ENCODE measurements around the gene DLGAP3. TPM values are rescaled to one million over a fixed set of nuclear protein-coding genes. Genes with fewer than 3 reads are reported as not detected.

The DLGAP3 gene
- total and polyA plus RNA-seq, 2 of the 13 experiments (the other 11 are each of a cell fraction or from before 2014, with no cell fraction given), result 0.03 to 0.04 TPM

DNA sequence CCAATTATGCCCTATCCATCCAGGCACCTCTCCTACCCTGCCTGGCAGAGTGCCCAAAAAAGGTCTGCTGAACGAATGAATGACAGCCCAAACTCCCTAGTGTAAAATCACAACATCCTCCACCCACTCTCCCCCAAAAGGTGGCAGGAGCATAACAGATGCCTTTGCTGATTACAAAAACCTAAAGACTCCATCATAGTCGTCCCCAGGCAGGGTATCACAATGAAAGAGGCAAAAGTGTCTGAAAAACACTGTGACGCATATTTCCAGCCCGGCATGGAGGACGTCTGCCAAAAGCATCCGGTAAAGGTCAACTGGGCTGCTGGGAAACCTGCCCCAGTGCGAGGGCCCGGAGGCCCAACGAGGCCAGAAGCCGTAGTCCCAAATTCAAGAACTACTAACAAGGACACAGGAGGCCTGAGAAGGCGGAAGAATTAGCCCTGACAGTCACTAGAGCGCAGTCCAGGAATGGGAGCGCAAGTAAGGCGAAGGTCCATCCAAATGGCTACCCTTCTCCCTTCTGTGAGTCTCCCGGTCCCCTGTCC lies 70.5 kb downstream of the DLGAP3 start:
- peak overlapping the region; percentile 92 for H3K9ac ChIP-seq (ENCODE audit: insufficient read depth, low read depth, low read length)
- ChIA-PET CTCF (ENCODE audit: low intra/inter-chr PET ratio, low total read pairs) (no interaction called here), POLR2A (interaction anchor here (0.8 to 1.3 kb wide), 8 partner anchors 9 to 173 kb away, joined by 3 to 10 read pairs (median 4); partner anchors contain the start of gene ZMYM6)
- BruUV-seq (replicated peaks), result TSS peak; percentile 75
- FAIRE-seq (no peak), DNase-seq (ENCODE audit: low spot score) (no peak), ATAC-seq (peak; percentile 49)
- WGBS (ENCODE audit: low lambda C conversion rate), result 2% methylated on average over 7 of the region's 15 CpGs
- H3K27me3 ChIP-seq (ENCODE audit: control insufficient read depth in 1 of 2, insufficient read depth in 2 of 2, low read length in 2 of 2), result peaks cover 0 to 3% of the 10 kb centered on the region in 2 experiments; a peak in 1 of 5 replicates
- no peak overlapping the region for H2AFZ ChIP-seq (ENCODE audit: low read length)
- TF ChIP-seq, protein P1, sequence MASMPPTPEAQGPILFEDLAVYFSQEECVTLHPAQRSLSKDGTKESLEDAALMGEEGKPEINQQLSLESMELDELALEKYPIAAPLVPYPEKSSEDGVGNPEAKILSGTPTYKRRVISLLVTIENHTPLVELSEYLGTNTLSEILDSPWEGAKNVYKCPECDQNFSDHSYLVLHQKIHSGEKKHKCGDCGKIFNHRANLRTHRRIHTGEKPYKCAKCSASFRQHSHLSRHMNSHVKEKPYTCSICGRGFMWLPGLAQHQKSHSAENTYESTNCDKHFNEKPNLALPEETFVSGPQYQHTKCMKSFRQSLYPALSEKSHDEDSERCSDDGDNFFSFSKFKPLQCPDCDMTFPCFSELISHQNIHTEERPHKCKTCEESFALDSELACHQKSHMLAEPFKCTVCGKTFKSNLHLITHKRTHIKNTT (CRISPR knock-in tag; IDR thresholded peaks at IDR 0.05), result no peak
- TF ChIP-seq NCOA1 (CRISPR knock-in tag; IDR thresholded peaks at IDR 0.05) (no peak), CAMTA2 (CRISPR knock-in tag; IDR thresholded peaks at IDR 0.05; ENCODE audit: borderline replicate concordance) (0 out of 2 replicates have a peak, but pooled peaks have one; percentile 4), PCBP2 (optimal IDR thresholded peaks at IDR 0.05; ENCODE audit: low read depth, low read length, poor library complexity, severe bottlenecking) (no peak), ZNF777 (CRISPR knock-in tag; IDR thresholded peaks at IDR 0.05) (no peak), ZNF24 (IDR thresholded peaks at IDR 0.05) (peak; percentile 77; the same call in 1 of the 2 replicates)
- TF ChIP-seq, protein P2, sequence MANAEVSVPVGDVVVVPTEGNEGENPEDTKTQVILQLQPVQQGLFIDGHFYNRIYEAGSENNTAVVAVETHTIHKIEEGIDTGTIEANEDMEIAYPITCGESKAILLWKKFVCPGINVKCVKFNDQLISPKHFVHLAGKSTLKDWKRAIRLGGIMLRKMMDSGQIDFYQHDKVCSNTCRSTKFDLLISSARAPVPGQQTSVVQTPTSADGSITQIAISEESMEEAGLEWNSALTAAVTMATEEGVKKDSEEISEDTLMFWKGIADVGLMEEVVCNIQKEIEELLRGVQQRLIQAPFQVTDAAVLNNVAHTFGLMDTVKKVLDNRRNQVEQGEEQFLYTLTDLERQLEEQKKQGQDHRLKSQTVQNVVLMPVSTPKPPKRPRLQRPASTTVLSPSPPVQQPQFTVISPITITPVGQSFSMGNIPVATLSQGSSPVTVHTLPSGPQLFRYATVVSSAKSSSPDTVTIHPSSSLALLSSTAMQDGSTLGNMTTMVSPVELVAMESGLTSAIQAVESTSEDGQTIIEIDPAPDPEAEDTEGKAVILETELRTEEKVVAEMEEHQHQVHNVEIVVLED (CRISPR knock-in tag; IDR thresholded peaks at IDR 0.05; ENCODE audit: borderline replicate concordance), result no peak
- peak overlapping the region; percentile 73 for H3K27ac ChIP-seq (ENCODE audit: extremely low read length, insufficient read depth, low read length)
- in situ Hi-C loops (cut with HindIII; ENCODE audit: extremely low pct_ligation_motif_present, low pct_unique_long_range_greater_than_20kb), result no loop called here
- H3K79me2 ChIP-seq (ENCODE audit: insufficient read depth, low read length), result peaks cover 28% of the 10 kb centered on the region
- peak overlapping the region; percentile 83 to 92 (median 89) for H3K4me3 ChIP-seq (replicated peaks in 1 of 3; ENCODE audit: insufficient read depth in 1 of 3, low read depth in 2 of 3, low read length in 3 of 3)
- peak overlapping the region; percentile 98 for H3K4me2 ChIP-seq (ENCODE audit: low read depth, low read length)
- H3K4me1 ChIP-seq (ENCODE audit: insufficient read depth, low read length), result peaks cover 24% of the 10 kb centered on the region
- intact Hi-C loops (cut with micrococcal nuclease; ENCODE audit: unreplicated experiment), result no loop called here
- H3K9me3 ChIP-seq (ENCODE audit: low read length), result no peaks in the 10 kb centered on the region
- no peaks in the 10 kb centered on the region for H4K20me1 ChIP-seq (ENCODE audit: insufficient read depth, low read length)
- peaks cover 9 to 17% of the 10 kb centered on the region in 2 experiments for H3K36me3 ChIP-seq (replicated peaks in 1 of 2; ENCODE audit: control insufficient read depth in 1 of 2, insufficient read depth in 2 of 2, low read length in 2 of 2)

Data from HepG2 (cell line).